GM04503 (cell line): ENCODE data around the gene RCBTB1.
"Not testable (repeated sequence)": the region's sequence is repeated elsewhere in the genome, so short reads cannot be mapped to it uniquely, and the experiment has no call there.

ENCODE experiments used
- DNase-seq: peaks from one replicate; pipeline ENCODE4 v3.0.0-alpha.2; 2012; ENCODE audit warnings: low read depth

RCBTB1 gene

DNA sequence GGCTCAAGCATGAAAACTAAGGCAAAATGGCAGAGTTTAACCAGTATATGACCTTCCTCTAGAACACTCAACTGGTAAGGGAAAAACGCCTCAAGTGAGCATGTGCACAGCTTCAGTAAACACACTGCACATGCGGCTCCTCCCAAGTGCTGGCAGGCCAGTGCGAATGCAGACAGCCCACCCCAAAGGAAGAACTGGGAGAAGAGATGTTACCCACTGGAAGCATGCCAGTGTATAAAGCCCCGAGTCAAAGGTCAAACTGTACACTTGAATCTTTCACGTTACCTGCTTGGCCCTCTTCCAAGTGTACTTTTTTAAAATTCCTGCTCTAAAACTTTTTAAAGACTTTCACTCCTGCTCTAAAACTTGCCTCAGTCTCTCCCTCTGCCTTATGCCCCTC lies 19.2 kb upstream of the RCBTB1 start:
- DNase-seq: no peak

GRCh38 chr13:49602615-49603014 lies 17.3 kb upstream of the RCBTB1 start:
- DNase-seq: not testable (repeated sequence)

DNA sequence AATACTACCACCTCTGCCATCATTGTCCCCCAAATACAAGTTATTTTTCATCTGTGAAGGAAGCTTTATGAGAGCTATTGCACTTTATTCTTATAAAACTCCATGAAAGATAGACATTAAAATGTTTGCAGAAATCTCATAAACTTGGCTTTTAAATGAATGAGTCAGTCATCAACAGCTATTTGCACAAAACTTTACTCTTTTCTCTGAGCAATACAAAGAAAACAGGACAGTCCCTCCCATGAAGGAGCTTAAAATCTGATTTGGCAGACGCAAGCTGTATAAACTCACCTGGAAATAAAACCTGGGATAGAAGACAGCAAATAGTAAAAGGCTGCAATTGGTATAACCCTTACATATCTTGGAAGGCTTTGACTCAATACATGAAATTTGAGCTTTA lies 16.6 kb upstream of the RCBTB1 start:
- DNase-seq: no peak

GRCh38 chr13:49597043-49597641 lies 11.8 kb upstream of the RCBTB1 start:
- no peak for DNase-seq

DNA sequence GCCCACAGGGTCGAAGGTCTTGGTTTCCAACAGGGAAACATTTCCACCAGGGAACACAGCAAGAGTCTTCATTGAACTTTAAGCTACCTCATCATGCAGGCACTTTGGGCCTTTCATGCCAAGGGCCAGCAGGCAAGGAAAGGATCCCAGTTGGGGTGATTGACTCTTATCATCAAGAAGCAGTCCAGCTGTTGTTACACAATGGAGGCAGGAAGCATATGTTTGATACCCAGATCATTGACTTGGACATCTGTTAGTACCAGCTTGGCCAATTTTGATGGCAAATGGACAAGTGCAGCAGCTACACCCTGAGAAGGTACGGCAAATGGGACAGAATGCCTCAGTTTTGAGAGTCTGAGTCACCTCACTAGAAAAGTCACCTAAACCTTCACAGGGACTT lies 10.9 kb upstream of the RCBTB1 start:
- DNase-seq: no peak

GRCh38 chr13:49594576-49594975 lies 9.2 kb upstream of the RCBTB1 start:
- DNase-seq: no peak

DNA sequence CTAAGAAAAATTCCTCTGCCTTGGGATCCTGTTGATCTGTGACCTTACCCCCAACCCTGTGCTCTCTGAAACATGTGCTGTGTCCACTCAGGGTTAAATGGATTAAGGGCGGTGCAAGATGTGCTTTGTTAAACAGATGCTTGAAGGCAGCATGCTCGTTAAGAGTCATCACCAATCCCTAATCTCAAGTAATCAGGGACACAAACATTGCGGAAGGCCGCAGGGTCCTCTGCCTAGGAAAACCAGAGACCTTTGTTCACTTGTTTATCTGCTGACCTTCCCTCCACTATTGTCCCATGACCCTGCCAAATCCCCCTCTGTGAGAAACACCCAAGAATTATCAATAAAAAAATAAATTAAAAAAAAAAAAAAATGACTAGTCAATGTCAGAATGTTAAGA lies 8.5 kb upstream of the RCBTB1 start:
- not testable (repeated sequence) for DNase-seq

DNA sequence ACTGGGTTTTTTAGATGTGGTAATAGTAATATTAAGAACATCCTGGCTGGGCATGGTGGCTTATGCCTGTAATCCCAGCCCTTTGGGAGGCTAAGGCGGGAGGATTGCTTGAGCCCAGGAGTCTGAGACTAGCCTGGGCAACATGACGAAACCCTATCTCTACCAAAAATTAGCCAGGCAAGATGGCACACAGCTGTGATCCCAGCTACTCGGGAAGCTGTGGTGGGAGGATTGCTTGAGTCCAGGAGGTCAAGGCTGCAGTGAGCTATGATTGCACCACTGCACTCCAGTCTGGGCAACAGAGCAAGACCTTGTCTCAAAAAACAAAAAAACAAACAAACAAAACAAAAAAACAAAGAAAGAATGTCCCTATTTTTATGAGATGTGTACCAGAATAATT lies 5.4 kb upstream of the RCBTB1 start:
- DNase-seq: not testable (repeated sequence)

DNA sequence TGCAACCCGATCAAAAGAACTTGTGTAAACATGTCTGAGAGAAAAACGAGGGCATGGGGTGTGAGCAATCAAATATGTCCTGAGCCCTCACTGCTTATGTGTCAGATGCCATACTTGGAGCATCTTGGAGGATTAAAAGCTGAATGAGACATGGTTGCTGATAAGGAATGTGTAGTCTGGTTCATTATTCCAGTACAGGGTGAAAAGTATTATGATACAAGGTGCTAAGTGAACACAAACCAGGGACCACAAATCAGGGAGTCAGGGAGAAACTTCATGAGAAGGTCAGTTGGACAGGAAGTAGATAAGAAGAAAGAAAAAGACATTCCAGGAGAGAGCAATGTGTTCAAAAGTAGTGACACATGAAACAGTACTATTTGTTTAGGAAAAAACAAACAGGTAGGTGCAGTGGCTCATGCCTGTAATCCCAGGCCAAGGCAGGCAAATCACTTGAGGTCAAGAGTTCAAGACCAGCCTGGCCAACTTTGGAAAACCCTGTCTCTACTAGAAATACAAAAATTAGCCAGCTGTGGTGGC lies 2.0 kb upstream of the RCBTB1 start:
- DNase-seq: no peak

- no peak for DNase-seq
Observed at GRCh38 chr13:49586717-49587116, 1.4 kb upstream of the RCBTB1 start.

DNA sequence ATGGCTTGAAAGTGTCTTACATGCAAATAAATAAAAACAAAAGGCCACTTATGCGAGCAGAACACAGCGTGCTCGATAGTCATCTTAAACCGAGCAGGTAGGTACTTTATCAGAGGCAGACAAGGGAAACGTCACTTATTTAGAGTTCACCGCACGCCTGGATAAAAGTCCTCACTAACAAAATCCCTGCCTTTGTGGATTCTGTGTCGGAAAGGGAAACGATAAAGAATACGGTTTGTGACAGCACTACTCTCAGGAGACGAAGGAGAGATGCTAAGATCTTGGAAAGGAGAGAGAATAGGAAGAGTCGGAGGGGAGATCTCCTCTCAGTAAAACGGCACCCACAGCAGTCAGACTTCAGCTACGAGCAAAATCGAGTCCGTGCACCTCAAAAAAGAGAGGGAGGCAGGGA lies 581 bp downstream of the RCBTB1 start:
- DNase-seq: no peak

DNA sequence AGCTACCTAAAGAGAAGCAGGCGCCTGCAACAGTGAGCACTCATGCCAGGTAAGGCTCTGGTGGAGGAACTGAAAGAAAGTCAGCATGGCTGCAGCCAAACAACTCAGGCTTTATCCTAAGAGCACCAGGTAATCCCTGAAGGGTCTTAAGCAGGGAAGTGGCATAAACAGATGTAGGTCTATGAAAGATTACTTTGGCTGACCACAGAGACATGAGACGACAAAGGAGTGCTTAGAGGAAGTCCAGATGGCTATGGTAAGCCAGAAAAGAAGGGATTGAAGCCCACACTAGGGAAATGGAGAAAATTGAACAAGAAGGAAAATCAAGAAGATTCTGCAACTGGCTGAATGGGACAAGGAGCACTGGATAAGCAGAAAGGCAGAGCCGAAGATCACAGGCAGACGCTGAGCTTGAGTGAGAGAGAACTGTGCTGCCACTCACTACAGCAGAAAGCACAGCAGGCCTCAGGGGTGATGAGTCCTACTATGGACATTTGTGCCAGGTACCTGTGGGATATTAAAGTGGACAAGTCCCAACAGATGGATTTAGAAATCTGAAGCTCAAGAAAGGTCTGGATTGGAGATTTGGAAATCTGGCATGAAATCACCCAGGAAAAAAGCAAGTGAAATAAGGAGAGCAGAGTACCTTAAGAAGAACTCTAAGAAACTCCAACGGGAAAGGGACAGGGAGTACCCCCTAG lies 4.2 kb downstream of the RCBTB1 start:
- no peak for DNase-seq

DNA sequence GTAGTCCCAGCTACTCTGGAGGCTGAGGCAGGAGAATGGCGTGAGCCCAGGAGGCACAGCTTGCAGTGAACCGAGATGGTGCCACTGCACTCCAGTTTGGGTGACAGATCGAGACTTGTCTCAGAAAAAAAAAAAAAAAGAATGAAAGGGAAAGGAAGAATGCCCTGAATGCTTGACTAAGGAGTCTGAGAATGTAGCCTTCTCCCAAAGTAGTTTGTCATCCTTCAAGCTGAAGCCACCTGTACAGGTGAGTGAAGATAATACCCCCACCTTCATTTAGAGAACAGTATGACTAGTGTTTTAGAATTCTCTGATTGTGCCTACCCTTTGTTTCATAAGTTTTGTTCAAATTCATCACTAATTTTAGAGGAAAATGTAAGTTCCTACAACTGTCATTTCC lies 5.9 kb downstream of the RCBTB1 start:
- no peak for DNase-seq

DNA sequence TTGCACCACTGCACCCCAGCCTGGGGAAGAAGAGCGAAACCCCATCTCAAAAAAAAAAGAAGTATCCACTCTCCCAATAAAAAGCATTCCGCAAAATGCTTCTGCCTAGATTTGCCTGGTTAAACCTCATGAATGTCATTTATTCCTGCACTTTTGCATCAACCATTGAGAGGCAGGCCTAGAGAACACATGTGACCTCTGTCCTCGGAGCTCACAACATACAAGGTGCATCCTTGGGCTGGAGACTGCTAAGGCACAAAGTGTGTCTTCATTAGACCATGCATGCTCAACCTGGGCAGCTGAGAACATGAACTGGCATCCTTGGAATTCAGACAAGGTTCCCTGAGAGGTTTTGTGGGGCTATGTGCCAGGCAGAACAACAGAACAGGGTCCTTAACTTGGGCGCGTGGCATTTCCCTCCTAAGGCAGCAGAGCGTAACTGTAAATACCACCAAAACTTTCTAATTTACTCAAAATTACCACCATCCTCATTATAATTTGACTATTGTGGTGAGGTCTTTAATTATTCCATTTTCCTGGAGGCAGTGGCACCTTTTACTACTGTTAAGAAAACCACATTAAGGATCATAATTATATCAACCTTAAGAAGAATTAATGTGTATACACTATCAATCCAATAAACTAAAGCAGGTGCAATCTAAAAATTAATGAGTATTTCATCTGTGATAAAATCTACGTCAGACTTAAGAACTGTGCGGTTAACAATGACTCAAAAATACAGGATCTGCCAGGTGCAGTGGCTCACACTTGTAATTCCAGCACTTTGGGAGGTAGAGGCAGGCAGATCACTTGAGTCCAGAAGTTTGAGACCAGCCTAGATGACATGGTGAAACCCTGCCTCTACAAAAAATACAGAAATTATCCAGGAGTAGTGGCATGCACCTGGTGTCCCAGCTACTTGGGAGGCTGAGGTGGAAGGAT lies 13.8 kb downstream of the RCBTB1 start:
- no peak for DNase-seq

GRCh38 chr13:49569993-49570689 lies 15.2 kb downstream of the RCBTB1 start:
- DNase-seq: no peak

GRCh38 chr13:49567491-49567890 lies 17.9 kb downstream of the RCBTB1 start:
- no peak for DNase-seq

DNA sequence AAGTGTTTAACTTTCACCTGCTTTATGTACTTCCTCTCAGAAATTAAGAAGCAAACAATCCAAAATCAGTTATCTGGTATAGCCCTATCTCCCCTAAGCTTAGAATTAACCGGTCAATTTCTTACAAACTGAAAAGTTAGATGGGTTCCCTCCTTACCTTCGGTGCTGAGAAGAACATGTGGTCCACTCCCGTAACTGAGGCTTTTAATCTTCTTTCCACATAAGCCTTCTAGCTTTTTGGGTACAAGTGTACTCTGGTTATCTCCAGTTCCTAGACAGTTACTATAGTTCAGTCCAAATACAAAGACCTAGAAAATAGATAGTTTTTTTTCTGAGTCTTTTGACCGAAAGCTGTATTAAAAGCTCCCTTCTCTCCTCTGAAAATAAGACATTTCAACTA lies 18.9 kb downstream of the RCBTB1 start:
- no peak for DNase-seq

DNA sequence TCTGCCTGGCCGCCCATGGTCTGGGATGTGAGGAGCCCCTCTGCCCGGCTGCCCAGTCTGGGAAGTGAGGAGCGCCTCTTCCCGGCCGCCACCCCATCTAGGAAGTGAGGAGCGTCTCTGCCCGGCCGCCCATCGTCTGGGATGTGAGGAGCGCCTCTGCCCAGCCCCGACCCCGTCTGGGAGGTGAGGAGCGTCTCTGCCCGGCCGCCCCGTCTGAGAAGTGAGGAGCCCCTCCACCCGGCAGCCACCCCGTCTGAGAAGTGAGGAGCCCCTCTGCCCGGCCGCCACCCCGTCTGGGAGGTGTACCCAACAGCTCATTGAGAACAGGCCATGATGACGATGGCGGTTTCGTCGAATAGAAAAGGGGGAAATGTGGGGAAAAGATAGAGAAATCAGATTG lies 19.9 kb downstream of the RCBTB1 start:
- DNase-seq: not testable (repeated sequence)

DNA sequence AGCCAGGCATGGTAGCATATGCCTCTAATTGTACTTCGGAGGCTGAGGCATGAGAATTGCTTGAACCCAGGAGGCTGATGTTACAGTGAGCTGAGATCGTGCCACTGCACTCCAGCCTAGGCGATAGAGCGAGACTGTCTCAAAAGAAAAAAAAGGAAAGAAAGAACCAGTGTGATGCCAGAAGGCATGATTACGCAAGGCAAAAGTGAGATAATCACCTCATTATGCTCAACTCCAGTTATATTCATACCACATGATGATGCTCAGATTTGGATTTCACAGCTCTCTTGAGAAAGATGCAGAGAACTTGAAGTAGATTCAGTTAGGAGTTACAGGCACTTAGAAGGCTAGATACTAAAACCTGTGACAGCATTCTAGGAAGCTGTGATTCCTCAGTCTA lies 21.8 kb downstream of the RCBTB1 start:
- peak; percentile 36 for DNase-seq

DNA sequence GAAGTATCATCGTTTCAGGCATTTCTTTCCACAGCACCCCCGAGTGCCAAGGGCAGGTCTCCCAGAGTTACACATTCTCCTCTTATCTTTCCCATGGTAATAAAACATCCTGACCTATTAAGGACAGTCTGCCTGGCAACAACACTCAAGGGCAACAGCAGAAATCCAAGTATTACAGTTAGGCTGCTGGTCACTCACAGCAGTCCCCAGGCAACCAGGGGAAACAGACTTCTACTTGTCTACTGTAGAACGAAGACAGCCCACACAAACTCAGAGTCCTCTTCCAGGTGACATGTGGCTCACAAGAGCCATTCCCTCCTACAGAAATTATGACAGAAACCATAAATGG lies 24.3 kb downstream of the RCBTB1 start:
- no peak for DNase-seq

DNA sequence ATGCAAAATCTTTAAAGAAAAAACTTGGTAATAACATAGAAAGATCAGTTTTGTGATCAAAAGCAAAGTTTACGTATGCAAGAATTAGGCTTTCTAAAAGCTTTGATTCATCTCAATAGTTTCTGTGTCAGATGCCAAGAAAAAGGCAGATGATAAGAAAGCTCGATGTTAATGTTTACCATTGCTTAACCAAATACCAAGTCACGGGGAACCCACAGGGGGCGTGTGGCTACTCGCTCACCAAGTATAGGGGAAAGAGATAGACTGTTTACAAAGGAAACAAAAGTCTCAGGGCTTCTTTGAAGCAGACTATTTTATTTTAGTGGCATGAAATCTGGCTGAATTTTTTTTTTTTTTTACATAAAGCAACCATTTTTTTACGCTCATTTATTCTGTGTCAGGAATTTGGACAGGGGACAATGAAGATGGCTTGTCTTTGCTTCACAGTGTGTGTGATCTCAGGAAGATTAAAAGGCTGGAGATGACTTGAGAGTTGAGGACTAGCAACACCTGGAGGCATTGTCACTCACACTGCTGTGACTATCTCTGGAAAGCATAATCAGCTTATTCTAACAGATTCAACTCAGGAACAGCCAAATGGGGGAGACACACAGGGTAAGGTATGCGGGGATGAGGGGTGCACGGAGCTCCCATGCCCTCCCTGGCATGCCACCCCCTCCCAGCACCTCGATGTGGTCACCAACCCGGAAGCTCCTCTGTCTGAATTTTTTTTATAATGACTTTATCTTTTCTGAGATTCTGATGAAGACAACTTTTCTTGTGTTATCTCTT lies 24.9 kb downstream of the RCBTB1 start:
- no peak for DNase-seq
